Memory B cell (primary cell): ENCODE measurements around the gene CACNA1I.

Experiments
- ATAC-seq: fragments of 150-1000 bp; cut with Tn5 transposase; 2 replicates; pipeline ENCODE4 v1.10.0; 2021; ENCODE audit warnings: low read depth, mild to moderate bottlenecking, moderate library complexity
- DNase-seq, 2 donors: peaks; one replicate each; pipeline ENCODE4 v3.0.0; 2022; ENCODE audit warnings: low spot score in 2 of 2
- H3K27ac Mint-ChIP-seq: one replicate; pipeline ENCODE4 v1.8.0; 2022; ENCODE audit warnings: mild to moderate bottlenecking, moderate library complexity, mixed read lengths
- H3K27me3 Mint-ChIP-seq: one replicate; pipeline ENCODE4 v1.8.0; 2022; ENCODE audit warnings: mixed read lengths
- H3K36me3 Mint-ChIP-seq: one replicate; pipeline ENCODE4 v1.8.0; 2022; ENCODE audit warnings: mild to moderate bottlenecking, mixed read lengths
- H3K4me1 Mint-ChIP-seq: one replicate; pipeline ENCODE4 v1.8.0; 2022; ENCODE audit warnings: mixed read lengths
- H3K4me3 Mint-ChIP-seq: one replicate; pipeline ENCODE4 v1.8.0; 2022; ENCODE audit warnings: mild to moderate bottlenecking, moderate library complexity, mixed read lengths
- H3K9me3 Mint-ChIP-seq: one replicate; pipeline ENCODE4 v1.8.0; 2022; ENCODE audit warnings: mixed read lengths

Gene CACNA1I

GRCh38 chr22:39610766-39611165, 40.2 kb downstream of the CACNA1I start:
- no peak overlapping the region for H3K4me3 Mint-ChIP-seq

GRCh38 chr22:39611360-39611759, 40.8 kb downstream of the CACNA1I start:
- Mint-ChIP-seq H3K4me1 (peaks cover 2% of the 10 kb centered on the region), H3K27ac (no peak overlapping the region), H3K36me3 (peaks cover 5% of the 10 kb centered on the region), H3K9me3 (peaks cover 2% of the 10 kb centered on the region), H3K4me3 (no peak overlapping the region), H3K27me3 (peaks cover 31% of the 10 kb centered on the region)
- DNase-seq (no peak), ATAC-seq (no peak)

More at GRCh38 chr22:39610766-39611165, 40.2 kb downstream of the CACNA1I start:
- no peak overlapping the region for H3K27ac Mint-ChIP-seq
- ATAC-seq (no peak), DNase-seq (no peak)
- peaks cover 5% of the 10 kb centered on the region for H3K36me3 Mint-ChIP-seq
- H3K9me3 Mint-ChIP-seq: peaks cover 2% of the 10 kb centered on the region
- H3K27me3 Mint-ChIP-seq: peaks cover 30% of the 10 kb centered on the region
- H3K4me1 Mint-ChIP-seq: peaks cover 2% of the 10 kb centered on the region

GRCh38 chr22:39612811-39613548, 42.4 kb downstream of the CACNA1I start:
- Mint-ChIP-seq H3K9me3 (peaks cover 2% of the 10 kb centered on the region), H3K27me3 (peaks cover 34% of the 10 kb centered on the region), H3K36me3 (peaks cover 6% of the 10 kb centered on the region), H3K4me1 (peaks cover 5% of the 10 kb centered on the region), H3K4me3 (no peak overlapping the region), H3K27ac (no peak overlapping the region)
- DNase-seq (no peak), ATAC-seq (no peak)

- no peak for ATAC-seq
- H3K4me1 Mint-ChIP-seq: peaks cover 9% of the 10 kb centered on the region
- no peak overlapping the region for H3K27ac Mint-ChIP-seq
- no peak overlapping the region for H3K4me3 Mint-ChIP-seq
- no peak for DNase-seq
- peaks cover 8% of the 10 kb centered on the region for H3K36me3 Mint-ChIP-seq
- peaks cover 40% of the 10 kb centered on the region for H3K27me3 Mint-ChIP-seq
- H3K9me3 Mint-ChIP-seq: peaks cover 2% of the 10 kb centered on the region
Observed at GRCh38 chr22:39613549-39613921, 43.0 kb downstream of the CACNA1I start.

GRCh38 chr22:39614442-39614841, 43.9 kb downstream of the CACNA1I start:
- Mint-ChIP-seq H3K9me3 (peaks cover 2% of the 10 kb centered on the region), H3K36me3 (peaks cover 8% of the 10 kb centered on the region), H3K27ac (no peak overlapping the region), H3K4me1 (peaks cover 9% of the 10 kb centered on the region), H3K4me3 (no peak overlapping the region), H3K27me3 (peaks cover 46% of the 10 kb centered on the region)
- ATAC-seq (no peak), DNase-seq (no peak)

GRCh38 chr22:39616051-39616450, 45.5 kb downstream of the CACNA1I start:
- no peak for ATAC-seq
- H3K27me3 Mint-ChIP-seq: peaks cover 45% of the 10 kb centered on the region
- no peak for DNase-seq

GRCh38 chr22:39616781-39617180, 46.2 kb downstream of the CACNA1I start:
- H3K9me3 Mint-ChIP-seq: peaks cover 2% of the 10 kb centered on the region
- H3K36me3 Mint-ChIP-seq: peaks cover 7% of the 10 kb centered on the region
- no peak overlapping the region for H3K27ac Mint-ChIP-seq

More at GRCh38 chr22:39616051-39616450, 45.5 kb downstream of the CACNA1I start:
- H3K9me3 Mint-ChIP-seq: peaks cover 2% of the 10 kb centered on the region
- H3K4me1 Mint-ChIP-seq: peaks cover 13% of the 10 kb centered on the region
- H3K4me3 Mint-ChIP-seq: no peak overlapping the region
- peaks cover 8% of the 10 kb centered on the region for H3K36me3 Mint-ChIP-seq
- no peak overlapping the region for H3K27ac Mint-ChIP-seq

GRCh38 chr22:39617342-39617741, 46.8 kb downstream of the CACNA1I start:
- Mint-ChIP-seq H3K27me3 (peaks cover 46% of the 10 kb centered on the region), H3K4me1 (peaks cover 14% of the 10 kb centered on the region), H3K4me3 (no peak overlapping the region), H3K9me3 (peaks cover 2% of the 10 kb centered on the region), H3K36me3 (peaks cover 5% of the 10 kb centered on the region), H3K27ac (no peak overlapping the region)
- DNase-seq: no peak
- no peak for ATAC-seq

More at GRCh38 chr22:39616781-39617180, 46.2 kb downstream of the CACNA1I start:
- ATAC-seq (no peak), DNase-seq (no peak)
- peaks cover 13% of the 10 kb centered on the region for H3K4me1 Mint-ChIP-seq
- H3K4me3 Mint-ChIP-seq: no peak overlapping the region
- H3K27me3 Mint-ChIP-seq: peaks cover 44% of the 10 kb centered on the region

GRCh38 chr22:39617970-39618757, 47.6 kb downstream of the CACNA1I start:
- Mint-ChIP-seq H3K27ac (no peak overlapping the region), H3K27me3 (peaks cover 44% of the 10 kb centered on the region), H3K9me3 (no peaks in the 10 kb centered on the region), H3K36me3 (peaks cover 3% of the 10 kb centered on the region), H3K4me1 (peaks cover 12% of the 10 kb centered on the region), H3K4me3 (no peak overlapping the region)
- no peak for ATAC-seq
- DNase-seq: no peak

- ATAC-seq: no peak
- peaks cover 12% of the 10 kb centered on the region for H3K4me1 Mint-ChIP-seq
- peaks cover 3% of the 10 kb centered on the region for H3K36me3 Mint-ChIP-seq
- DNase-seq: no peak
- H3K9me3 Mint-ChIP-seq: no peaks in the 10 kb centered on the region
- H3K4me3 Mint-ChIP-seq: no peak overlapping the region
- H3K27me3 Mint-ChIP-seq: peaks cover 44% of the 10 kb centered on the region
- no peak overlapping the region for H3K27ac Mint-ChIP-seq
Observed at GRCh38 chr22:39618996-39619530, 48.5 kb downstream of the CACNA1I start.

- Mint-ChIP-seq H3K4me1 (peaks cover 12% of the 10 kb centered on the region), H3K36me3 (peaks cover 3% of the 10 kb centered on the region), H3K27me3 (peaks cover 32% of the 10 kb centered on the region), H3K9me3 (no peaks in the 10 kb centered on the region), H3K4me3 (no peak overlapping the region), H3K27ac (no peak overlapping the region)
- DNase-seq (no peak), ATAC-seq (no peak)
Observed at GRCh38 chr22:39620924-39621690, 50.6 kb downstream of the CACNA1I start.

- no peak for DNase-seq
- H3K27ac Mint-ChIP-seq: no peak overlapping the region
- no peak overlapping the region for H3K4me3 Mint-ChIP-seq
- peaks cover 3% of the 10 kb centered on the region for H3K36me3 Mint-ChIP-seq
- peaks cover 12% of the 10 kb centered on the region for H3K4me1 Mint-ChIP-seq
- no peak for ATAC-seq
- H3K27me3 Mint-ChIP-seq: peaks cover 33% of the 10 kb centered on the region
- H3K9me3 Mint-ChIP-seq: no peaks in the 10 kb centered on the region
Observed at GRCh38 chr22:39621826-39622225, 51.3 kb downstream of the CACNA1I start.

- peak; percentile 53 to 69 for DNase-seq
- H3K27ac Mint-ChIP-seq: no peak overlapping the region
Observed at GRCh38 chr22:39622881-39623367, 52.4 kb downstream of the CACNA1I start.

More at GRCh38 chr22:39622881-39623367, 52.4 kb downstream of the CACNA1I start:
- Mint-ChIP-seq H3K4me1 (peaks cover 10% of the 10 kb centered on the region), H3K9me3 (no peaks in the 10 kb centered on the region), H3K36me3 (peaks cover 2% of the 10 kb centered on the region), H3K27me3 (peaks cover 36% of the 10 kb centered on the region), H3K4me3 (no peak overlapping the region)
- ATAC-seq: peak; percentile 70
